Stimulated activated CD8-positive, alpha-beta memory T cell treated with anti-CD3 and anti-CD28 coated beads, Interleukin-15, amount 100 ng/mL, for 1 hour (primary cell): ENCODE results near the gene IQCE.

Experiments used
- DNase-seq: peaks from one replicate; pipeline ENCODE4 v3.0.0-alpha.2; 2020; ENCODE audit warnings: low read depth

The IQCE gene

DNA sequence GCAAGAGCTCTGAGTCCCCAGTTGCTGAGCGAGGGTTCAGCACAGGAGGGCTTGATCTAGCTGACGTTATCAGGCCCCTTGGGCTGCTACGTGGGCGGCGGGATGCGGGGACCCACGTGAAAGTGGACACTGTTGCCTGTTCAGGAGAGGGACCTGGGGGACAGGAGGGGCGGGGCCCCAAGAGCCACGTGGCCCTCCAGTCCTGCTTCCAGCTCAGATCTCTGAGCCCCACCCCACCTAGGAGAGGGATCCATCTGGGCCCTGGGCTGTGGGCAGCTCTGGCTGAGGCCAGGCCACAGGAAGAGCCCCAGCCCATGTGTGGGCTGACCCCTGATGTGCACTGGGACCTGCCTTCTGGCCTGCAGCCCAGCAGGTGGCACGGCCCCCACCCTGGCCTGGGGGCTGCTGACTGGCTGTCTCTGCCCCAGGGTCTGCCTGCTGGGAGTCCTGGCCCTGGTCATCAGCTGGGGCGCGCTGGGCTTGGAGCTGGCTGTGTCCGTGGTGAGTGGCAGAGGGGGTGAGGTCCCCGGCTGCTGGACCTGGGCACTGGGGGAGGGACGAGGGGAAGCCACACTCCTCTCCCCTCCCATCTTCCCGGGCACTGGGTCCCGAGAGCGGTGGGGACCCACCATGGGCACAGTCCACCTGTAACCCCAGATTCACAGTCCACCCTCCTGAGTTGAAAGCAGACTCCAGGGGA lies 90.5 kb downstream of the IQCE start:
- no peak for DNase-seq

DNA sequence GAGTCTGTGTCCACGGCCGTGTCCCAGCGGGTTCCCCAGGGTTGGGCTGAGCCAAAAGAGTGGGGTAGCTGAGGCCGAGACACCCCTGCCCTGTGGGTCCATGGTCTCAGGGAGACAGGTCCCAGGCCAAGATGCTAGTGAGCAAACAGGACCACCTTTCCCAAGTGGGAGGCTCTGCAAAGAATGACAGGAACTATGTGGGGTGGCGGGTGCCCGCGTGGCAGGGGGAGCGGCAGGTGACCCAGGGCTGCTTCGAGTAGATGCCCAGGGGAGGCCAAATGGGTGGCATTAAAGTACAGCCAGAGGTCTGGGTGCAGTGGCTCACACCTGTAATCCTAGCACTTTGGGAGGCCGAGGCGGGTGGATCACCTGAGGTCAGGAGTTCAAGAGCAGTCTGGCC lies 91.2 kb downstream of the IQCE start:
- no peak for DNase-seq

DNA sequence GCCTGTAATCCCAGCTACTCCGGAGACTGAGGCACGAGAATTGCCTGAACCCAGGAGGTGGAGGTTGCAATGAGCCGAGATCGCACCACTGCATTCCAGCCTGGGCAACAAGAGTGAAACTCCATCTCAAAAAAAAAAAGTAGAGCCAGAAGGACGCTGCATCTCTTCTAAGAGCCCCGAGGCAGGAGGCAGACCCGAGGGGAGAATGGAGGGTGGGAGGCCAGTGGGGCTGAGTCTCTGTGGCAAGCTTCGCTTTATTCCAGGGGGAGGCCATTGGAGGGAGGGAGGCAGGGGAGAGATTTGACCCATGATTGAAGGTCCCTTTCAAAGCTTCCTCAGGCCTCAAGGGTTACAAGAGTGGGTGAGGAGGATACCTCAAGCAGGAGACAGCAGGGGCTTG lies 91.7 kb downstream of the IQCE start:
- no peak for DNase-seq

DNA sequence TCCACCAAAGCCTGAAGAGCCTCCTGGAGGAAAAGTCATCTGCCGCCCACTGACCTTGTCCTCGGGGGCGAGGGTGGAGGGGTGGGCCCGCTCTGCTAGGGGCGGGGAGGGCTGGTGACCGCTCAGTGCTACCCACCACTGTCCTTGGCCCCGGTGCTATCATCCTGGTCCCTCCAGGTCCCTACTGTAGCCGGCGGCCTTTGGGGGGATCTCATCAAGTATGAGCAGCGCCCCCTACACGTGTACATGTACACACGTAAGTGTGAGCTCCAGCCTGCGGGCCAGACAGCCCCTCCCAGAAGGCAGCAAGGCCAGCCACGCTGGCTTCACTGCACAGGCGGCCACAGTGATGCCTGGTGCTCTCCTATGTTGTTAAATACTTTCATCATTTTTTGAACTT lies 92.6 kb downstream of the IQCE start:
- no peak for DNase-seq

DNA sequence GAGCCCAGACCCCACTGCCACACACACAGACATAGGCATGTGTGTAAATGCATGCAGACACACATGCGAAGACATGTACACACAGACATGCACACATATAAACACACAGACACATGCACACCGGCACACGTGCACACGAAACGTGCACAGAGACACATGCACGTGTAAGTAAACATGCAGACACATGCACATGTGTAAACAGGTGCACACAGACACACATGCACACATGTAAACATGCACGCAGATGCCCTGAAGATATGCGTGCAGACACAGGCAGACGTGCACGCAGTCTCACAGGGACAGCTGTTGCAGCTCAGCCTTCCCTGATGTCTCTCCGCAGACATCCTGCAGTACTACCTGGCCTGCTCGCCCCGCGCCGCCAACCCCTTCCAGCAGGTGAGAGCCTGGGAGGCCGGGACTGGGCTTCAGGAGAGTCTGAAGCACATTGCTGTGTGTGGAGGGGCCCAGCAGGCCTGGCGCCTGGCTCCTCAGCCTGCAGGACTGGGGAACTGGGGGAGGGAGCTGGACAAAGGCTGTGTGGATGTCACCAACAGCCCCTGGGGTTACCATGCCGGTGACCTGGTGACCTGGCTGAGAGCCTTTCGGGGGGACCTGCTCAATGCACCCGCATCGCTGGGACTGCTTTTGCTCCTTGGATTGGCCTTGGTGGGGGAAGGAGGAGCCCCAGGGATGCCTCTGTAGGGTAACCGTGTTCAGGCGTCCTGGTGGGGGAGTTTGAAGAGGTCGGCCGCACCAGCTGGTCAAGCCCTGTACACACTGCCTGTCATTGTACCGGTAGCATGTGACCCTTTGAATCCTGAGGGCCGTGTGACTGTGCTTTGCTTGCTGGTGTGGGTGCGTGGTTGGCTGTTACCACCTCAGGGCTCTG lies 93.3 kb downstream of the IQCE start:
- no peak for DNase-seq

DNA sequence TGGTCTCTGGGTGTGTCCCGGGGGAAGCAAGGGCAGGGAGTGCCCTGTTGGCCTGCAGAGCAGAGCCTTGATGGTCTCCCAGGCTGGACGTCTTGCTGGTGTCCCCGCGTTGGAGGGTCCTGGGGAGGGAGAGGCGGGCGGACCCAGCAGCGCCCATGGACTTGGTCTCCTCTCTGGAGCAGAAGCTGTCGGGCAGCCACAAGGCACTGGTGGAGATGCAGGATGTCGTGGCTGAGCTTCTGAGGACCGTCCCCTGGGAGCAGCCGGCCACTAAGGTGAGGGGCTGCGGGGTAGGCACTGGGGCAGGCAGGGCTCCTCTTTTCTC lies 93.9 kb downstream of the IQCE start:
- DNase-seq = no peak

DNA sequence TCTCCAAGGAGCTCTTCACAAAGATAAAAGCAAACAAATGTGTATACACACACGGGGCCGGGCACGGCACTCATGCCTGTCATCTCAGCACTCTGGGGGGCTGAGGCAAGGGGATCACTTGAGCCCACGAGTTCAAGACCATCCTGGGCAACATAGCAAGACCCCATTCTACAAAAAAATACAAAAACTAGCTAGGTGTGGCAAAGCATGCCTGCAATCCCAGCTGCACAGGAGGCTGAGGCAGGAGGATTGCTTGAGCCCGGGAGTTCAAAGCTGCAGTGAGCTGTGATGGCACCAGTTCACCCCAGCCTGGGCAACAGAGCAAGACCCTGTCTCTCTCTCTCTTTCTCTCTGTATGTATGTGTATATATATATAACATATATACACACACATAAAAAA lies 95.3 kb downstream of the IQCE start:
- no peak for DNase-seq

DNA sequence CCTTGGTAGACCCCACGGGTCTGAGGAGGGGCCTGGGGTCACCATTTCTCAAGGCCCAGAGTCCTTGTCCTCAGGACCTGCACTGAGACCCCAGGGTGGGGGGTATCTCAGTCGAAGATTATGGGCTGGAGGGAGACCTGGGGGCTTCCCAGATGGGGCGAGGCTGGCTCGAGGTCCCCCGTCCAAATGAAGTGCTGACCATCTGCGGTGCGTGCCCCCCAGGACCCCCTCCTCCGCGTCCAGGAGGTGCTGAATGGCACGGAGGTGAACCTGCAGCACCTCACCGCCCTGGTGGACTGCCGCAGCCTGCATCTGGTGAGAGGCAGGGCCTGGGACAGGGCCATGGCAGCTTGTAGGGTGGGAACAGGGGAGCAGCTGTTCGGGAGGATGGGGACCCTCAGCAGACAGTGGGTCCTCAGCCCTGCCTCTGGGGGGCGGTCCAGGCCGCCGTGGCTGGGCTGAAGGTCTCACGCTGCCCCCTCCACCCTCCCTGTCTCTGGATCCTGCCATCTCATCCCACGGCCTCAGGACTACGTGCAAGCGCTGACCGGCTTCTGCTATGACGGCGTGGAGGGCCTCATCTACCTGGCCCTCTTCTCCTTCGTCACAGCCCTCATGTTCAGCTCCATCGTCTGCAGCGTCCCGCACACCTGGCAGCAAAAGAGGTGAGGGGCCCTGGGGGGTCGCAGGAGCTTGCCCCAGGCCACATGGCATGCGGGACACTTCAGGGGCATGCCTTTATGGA lies 97.3 kb downstream of the IQCE start:
- DNase-seq = no peak

DNA sequence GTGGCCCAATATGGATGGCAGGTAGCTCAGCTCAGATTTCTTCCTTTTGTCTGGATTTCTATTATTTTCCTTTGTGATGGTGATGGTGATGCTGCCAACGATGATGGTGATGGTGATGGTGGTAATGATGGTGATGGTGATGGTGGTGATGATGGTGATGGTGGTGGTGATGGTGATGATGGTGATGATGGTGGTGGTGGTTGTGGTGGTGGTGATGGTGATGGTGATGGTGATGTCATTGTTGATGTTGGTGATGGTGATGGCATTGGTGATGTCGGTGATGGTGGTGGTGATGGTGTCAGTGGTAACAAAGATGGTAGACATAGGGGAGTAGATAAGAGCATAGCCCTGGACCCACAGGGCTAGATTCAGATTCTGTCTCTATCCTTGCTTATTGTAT lies 98.4 kb downstream of the IQCE start:
- no peak for DNase-seq

DNA sequence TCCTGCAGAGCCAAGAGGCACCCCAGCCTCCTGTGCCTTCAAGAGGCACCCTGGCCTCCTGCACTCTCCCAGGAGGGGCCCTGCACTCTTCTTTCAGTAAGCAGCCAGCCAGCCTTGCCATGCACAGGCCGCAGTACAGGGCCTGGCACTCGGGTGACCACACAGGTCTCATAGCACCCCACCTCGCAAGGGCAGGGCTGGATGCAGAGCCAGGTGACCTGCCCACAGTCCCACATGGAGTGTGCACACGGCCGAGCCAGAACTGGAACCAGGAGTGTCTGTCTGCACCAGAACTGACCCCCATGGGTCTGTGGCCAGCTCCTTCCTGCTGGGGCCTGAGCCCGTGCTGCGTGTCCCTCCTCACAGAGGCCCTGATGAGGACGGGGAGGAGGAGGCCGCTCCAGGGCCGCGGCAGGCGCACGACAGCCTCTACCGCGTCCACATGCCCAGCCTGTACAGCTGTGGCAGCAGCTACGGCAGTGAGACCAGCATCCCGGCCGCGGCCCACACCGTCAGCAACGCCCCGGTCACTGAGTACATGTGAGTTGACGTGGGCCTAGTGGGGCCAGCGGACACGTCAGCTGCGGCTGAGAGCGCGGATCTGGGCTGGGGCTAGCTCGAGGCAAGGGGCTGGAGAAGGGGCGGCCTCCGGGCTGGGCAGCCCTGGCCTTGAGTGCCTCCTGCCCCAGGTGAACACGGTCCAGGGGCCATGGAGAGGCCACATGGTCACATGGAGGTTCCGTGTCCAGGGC lies 99.3 kb downstream of the IQCE start:
- DNase-seq = no peak

DNA sequence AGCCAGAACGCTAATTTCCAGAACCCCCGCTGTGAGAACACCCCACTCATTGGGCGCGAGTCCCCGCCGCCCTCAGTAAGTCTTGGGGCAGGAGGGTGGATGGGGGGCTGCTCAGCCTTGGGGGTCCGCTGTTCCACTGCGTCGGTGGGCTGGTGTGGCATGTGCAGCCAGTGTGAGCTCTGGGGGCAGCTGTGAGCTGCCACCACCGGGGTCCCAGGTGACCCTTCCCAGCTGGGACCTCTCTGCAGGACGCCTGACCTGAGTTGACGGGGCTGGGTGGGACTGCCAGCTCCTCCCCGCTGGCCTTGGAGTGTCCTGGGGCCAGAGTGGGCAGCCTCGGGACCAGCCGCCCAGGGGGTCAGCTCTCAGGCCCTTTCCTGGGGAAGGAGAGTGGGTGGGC lies 100.2 kb downstream of the IQCE start:
- no peak for DNase-seq

DNA sequence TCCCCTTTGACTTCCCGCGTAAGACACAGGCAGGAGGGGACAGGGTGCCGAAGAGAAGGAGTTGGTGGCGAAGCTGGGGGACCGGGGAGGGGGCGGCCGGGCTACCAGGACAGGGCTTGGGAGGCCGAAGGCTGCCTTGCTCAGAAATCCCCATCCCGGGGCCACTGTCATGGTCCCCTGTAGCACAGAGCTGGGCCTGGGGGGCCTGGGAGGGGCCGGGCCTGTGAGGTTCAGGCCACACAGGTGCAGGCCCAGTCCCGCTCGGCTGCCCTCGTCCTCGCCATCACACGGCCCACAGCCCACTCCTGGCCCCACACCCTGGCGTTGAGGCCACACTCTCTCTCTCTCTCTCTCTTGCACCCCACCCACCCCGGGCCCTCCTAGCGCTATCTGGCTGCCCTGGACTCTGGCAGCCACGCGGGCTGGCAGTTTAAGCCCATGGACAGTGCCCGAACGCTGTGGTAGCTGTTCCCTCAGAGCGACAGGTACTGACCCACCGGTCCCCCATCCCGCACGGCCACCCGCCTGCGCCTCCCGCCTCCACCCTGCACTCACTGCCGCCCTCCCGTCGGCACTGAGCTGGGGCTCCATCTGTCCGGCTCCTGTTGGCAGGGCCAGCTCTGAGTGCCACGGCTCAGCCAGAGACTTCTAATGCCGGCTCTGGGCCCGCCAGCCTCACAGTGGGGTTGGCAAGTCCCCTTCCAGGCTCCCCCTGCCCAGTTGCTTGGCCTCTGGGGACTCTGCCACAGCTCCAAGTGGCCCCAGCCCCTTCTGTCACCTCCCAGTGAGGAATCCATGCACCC lies 101.0 kb downstream of the IQCE start:
- no peak for DNase-seq

DNA sequence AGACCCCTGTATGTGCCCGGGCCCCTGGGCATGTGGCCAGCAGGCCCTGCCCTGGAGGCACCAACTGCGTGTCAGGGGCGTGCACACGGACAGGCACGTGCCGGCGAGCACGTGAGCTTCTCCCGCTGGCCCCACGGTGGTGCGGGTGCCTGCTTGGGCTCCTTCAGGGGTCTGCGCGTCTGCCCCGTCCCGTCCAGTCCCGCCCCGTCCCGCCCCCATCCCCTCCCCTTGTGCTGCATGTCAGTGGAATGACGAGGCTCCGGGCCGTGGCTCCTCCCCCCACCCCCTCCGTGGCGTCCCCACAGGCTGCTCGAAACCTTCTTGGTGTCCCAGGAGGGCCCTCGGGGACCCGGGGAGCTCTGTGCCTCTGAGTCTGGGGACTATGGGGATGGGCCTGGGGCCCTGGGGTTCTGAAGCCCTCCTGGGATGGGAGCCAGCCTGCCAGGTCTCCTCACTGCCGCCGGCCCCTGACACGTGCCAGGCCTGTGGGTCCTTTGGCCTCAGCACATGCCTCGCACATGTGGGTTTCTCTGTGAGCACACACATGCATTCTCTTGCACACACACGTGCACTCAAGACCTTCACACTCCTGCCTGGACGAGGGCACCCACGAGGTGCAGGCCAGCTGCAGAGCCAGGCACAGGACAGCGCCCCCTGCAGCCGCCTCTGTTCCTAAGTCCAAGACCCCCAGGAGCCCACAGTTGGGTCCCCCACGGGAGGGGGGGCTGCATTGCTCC lies 101.7 kb downstream of the IQCE start:
- DNase-seq = no peak

DNA sequence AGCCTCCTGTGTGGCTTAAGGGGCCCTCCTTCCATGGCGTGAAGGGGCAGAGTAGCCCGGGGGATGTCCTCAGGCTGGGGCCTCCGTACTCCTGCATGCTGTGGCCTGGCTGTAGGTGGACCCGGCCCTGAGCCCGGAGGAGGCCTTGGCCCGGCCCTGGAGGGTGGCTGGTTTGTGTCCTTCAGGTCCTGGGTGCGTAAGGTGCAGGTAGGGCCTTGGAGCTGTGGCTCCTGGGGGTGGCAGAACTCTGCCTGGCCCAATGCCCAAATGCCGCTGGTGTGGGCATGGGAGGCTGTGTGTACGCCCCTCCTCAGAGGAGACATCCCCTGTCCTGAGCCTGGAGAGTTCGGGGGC lies 102.3 kb downstream of the IQCE start:
- no peak for DNase-seq

DNA sequence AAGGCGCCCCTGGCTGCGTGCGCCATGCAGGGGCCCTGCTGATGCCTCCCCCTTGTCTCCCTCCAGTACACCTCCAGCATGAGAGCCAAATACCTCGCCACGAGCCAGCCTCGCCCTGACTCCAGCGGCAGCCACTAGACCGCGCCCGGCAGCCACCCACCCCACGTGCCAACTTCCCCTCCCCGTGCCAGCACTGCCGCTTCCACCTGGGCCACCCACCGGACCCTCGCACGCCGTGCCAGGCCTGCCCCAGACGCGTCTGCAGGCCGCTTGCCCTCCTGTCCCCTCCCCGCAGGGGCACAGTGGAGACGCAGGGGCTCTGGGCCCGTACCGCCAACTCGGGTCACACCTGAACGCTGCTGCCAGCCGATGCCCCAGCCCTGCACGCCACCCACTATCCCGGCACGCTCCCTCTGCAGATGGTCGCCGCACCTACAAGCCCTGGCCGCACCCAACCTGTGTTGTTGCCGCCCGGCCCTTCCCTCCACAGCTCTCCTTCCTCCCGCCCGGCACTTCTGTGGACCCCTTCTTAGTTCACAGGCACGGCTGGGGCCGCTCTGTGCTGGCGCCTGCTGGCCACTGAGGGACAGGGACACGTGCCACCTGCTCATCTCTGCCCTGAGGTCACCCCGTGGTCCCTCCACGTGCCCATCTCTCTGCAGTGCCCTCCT lies 103.0 kb downstream of the IQCE start:
- no peak for DNase-seq

DNA sequence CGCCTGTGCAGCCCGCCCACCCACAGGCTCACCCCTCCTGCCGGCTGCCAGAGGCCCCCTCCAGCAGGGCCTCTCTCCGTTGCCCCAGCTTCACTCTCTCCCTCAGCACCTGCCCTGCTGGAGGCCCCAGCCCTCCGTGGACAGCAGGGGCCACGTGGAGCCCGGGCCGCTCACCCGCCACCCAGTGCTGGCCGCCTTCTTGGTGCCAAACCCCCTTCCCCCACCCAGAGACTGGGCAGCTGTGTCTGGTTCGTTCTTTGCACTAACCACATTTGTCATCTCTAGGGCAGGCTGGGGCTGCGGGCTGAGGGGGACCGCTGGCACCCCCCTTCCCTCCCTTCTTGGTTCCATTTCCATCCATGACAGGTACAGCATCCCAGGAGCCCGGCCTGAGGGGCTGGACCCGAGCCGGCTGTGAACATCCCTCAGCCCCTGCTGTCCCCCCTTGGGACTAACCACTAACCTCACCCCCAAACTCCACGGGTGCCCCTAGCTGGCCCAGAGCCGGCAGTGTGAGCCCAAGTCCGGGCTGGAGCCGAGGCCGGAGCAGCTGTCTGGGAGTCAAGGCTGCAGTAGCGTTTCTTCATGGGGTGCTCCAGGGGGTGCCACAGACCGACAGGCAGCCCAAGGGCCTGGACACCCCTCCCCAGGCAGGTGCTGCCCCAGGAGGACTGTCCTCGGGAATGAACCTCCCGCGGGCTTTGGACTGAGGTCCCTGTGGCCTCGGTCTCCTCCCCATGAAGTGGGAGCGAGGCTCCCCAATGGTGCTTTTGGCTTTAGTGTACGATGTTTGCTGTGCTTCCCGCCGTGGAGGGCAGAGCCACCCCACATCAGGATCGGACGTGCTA lies 103.7 kb downstream of the IQCE start:
- DNase-seq = no peak

DNA sequence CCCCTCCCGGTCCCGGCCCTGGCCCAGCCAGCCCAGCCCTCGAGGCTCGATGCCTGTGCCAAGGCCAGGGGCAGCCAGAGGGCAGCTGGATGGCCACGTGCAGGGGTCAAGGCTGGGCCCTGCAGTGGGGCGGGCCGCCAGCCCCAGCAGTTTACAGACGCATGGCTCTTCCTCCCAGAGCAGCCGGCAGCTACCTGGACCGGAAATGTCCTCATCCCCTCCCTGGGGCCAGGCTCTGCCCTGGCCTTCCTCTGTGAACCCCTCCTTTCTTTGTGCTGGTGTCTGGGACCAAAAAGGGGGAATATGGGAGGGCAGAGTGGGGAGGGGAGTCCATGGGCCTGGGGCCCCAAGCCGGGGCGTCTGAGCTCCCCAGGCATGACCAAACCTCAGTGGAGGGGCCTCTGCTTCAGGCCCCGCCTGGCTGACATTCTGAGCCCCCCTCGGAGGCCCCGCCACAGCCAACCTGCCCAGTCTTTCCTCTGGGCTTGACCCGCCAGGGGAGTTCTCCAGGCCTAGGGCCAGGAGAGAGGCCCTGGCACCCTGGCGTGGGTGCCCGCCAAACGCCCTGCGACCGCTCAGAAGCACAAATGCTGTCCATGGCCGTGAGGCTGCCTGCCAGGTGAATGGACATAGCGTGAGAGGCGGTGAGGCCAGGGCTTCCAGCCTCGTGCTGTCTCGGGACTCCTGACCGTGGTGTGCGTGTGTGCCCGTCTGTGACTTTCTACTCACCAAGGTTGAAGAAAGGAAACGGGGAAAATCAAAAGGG lies 104.5 kb downstream of the IQCE start:
- no peak for DNase-seq

DNA sequence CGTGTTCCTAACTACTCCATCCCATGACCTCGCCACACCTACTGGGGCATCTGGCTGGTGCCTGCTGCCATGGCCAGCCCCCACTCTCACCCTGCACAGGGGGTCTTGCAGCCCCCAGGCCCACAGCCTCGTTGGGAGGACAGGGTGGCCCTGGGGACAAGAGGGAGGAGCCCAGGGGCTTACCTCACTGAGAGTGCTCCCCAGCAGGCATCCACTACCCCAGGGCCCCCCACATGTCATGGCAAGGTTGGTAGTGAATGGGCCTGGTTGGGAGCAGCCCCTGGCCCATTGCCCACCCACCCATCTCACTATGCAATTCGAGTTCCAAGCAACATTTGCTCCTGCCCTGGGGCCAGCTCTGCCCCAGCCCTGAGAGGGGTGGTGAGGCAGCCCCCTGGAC lies 105.2 kb downstream of the IQCE start:
- DNase-seq = no peak
